Measurements from ENCODE around the gene ATG5. TPM values are rescaled to one million over a fixed set of nuclear protein-coding genes. Genes with fewer than 3 reads are reported as not detected.

Gene ATG5
- total and polyA plus RNA-seq, 9 of the 15 experiments (the other 6 are each of a cell fraction or from before 2014, with no cell fraction given), result 29.0 to 80.0 (median 53.2) TPM

DNA sequence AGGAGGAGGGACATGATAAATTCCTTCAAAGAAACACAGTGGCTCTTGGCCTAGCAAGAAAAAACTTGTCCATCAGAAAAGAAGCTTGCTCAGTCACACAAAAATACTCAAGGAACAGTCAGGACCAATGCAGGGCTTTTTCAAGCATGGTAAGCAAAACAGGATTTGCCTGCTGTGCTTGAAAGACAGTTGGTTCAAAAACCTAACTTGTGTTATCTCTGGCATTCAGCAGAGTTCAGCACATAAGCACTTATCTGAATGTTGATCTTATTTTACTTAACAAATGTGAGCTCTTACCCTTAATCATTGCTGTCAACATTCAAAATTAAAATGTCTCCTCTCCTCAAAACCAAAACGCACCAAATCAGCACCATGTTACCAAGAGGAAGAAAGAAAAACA is 38.3 kb downstream of the ATG5 start (continued):
- peak; percentile 41; the same call in 1 of the 2 replicates for TF ChIP-seq SMARCA4 (IDR thresholded peaks at IDR 0.05)
- TF ChIP-seq ARID1B (IDR thresholded peaks at IDR 0.05), result peak; percentile 61
- no peak for TF ChIP-seq PHTF2 (CRISPR knock-in tag; IDR thresholded peaks at IDR 0.05)
- TF ChIP-seq, protein P1, sequence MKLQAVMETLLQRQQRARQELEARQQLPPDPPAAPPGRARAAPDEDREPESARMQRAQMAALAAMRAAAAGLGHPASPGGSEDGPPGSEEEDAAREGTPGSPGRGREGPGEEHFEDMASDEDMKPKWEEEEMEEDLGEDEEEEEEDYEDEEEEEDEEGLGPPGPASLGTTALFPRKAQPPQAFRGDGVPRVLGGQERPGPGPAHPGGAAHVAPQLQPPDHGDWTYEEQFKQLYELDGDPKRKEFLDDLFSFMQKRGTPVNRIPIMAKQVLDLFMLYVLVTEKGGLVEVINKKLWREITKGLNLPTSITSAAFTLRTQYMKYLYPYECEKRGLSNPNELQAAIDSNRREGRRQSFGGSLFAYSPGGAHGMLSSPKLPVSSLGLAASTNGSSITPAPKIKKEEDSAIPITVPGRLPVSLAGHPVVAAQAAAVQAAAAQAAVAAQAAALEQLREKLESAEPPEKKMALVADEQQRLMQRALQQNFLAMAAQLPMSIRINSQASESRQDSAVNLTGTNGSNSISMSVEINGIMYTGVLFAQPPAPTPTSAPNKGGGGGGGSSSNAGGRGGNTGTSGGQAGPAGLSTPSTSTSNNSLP (IDR thresholded peaks at IDR 0.05; ENCODE audit: borderline replicate concordance, low read depth, low read length), result peak; percentile 44; the same call in 1 of the 2 replicates
- TF ChIP-seq C11orf30 (IDR thresholded peaks at IDR 0.05; ENCODE audit: low read depth), result 0 out of 2 replicates have a peak, but pooled peaks have one; percentile 4
- peak; percentile 57; the same call in 1 of the 2 replicates for TF ChIP-seq TEAD4 (IDR thresholded peaks at IDR 0.05; ENCODE audit: low read length)
- no peak for TF ChIP-seq TEAD4 (CRISPR knock-in tag; IDR thresholded peaks at IDR 0.05; ENCODE audit: borderline replicate concordance)
- TF ChIP-seq KHSRP (IDR thresholded peaks at IDR 0.05), result no peak
- TF ChIP-seq FOXA3 (CRISPR knock-in tag; conservative IDR thresholded peaks at IDR 0.05 in 1 of 2, IDR thresholded peaks at IDR 0.05 in 1 of 2), result 0 out of 4 replicates have a peak, but pooled peaks of 1 of the 2 experiments have one; percentile 24

DNA sequence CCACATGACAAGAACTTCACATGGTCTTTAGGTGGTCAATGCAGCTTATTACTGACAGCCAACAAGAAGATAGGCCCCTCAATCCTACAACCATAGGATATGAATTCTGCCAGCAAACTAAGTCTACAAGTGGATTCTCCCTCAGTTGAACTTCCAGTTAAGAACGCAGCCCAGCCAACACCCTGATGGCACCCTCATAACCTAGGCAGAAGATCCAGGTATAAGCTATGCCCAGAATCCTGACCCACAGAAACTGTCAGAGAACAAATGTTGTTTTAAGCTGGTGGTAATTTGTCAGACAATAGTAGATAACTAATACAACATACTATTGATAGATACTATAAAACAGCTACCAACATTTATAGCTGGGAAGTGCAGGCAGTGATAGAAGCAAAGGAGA is 38.8 kb downstream of the ATG5 start:
- Histone ChIP-seq H3K36me3 (ENCODE audit: control insufficient read depth, insufficient read depth, low read length) (peaks cover 30% of the 10 kb centered on the region), H3K79me2 (ENCODE audit: control insufficient read depth, insufficient read depth, low read length) (peaks cover 70% of the 10 kb centered on the region), H3K4me1 (replicated peaks in 1 of 2; ENCODE audit: control insufficient read depth in 2 of 2, insufficient read depth in 2 of 2, low read length in 2 of 2) (peaks cover 0 to 6% of the 10 kb centered on the region in 2 experiments; a peak in 2 of 5 replicates), H3K9me1 (ENCODE audit: control insufficient read depth, insufficient read depth, low read length) (no peaks in the 10 kb centered on the region), H3K27me3 (ENCODE audit: control insufficient read depth in 2 of 2, insufficient read depth in 2 of 2, low read length in 2 of 2) (no peaks in the 10 kb centered on the region), H4K20me1 (replicated peaks; ENCODE audit: control insufficient read depth, insufficient read depth, low read length) (0 out of 2 replicates have a peak, but pooled peaks cover 11% of the 10 kb centered on the region), H3K4me3 (no peak overlapping the region), H3K4me2 (ENCODE audit: insufficient read depth, low read length) (no peak overlapping the region), H3K9me3 (replicated peaks; ENCODE audit: control insufficient read depth, insufficient read depth, low read depth, low read length) (peaks cover under 1% of the 10 kb centered on the region; the same call in 1 of the 2 replicates), H3K9ac (ENCODE audit: insufficient read depth in 1 of 2, low read depth in 2 of 2, low read length in 2 of 2) (no peak overlapping the region), H3K27ac (ENCODE audit: extremely low read depth, low read depth, low read length) (peak overlapping the region; percentile 32; the same call in 1 of the 3 replicates), H2AFZ (ENCODE audit: low read depth, low read length) (no peak overlapping the region)
- in situ Hi-C loops (cut with MboI) (no loop called here), intact Hi-C loops (cut with micrococcal nuclease) (no loop called here)
- POLR2A ChIA-PET, result interaction anchor here (0.6 to 1.6 kb wide), 3 partner anchors 10 to 34 kb away, joined by 3 to 6 read pairs (median 4); no protein-coding TSS in a partner anchor
- no TSS peak for BruUV-seq (replicated peaks)
- CTCF ChIA-PET (ENCODE audit: low intra/inter-chr PET ratio), result no interaction called here
- TF ChIP-seq GATAD2A (IDR thresholded peaks at IDR 0.05) (no peak), EP300 (IDR thresholded peaks at IDR 0.05; ENCODE audit: low read length) (no peak), NR1H2 (CRISPR knock-in tag; IDR thresholded peaks at IDR 0.05) (no peak), RFX7 (CRISPR knock-in tag; IDR thresholded peaks at IDR 0.05) (no peak)
- TF ChIP-seq, protein P2, sequence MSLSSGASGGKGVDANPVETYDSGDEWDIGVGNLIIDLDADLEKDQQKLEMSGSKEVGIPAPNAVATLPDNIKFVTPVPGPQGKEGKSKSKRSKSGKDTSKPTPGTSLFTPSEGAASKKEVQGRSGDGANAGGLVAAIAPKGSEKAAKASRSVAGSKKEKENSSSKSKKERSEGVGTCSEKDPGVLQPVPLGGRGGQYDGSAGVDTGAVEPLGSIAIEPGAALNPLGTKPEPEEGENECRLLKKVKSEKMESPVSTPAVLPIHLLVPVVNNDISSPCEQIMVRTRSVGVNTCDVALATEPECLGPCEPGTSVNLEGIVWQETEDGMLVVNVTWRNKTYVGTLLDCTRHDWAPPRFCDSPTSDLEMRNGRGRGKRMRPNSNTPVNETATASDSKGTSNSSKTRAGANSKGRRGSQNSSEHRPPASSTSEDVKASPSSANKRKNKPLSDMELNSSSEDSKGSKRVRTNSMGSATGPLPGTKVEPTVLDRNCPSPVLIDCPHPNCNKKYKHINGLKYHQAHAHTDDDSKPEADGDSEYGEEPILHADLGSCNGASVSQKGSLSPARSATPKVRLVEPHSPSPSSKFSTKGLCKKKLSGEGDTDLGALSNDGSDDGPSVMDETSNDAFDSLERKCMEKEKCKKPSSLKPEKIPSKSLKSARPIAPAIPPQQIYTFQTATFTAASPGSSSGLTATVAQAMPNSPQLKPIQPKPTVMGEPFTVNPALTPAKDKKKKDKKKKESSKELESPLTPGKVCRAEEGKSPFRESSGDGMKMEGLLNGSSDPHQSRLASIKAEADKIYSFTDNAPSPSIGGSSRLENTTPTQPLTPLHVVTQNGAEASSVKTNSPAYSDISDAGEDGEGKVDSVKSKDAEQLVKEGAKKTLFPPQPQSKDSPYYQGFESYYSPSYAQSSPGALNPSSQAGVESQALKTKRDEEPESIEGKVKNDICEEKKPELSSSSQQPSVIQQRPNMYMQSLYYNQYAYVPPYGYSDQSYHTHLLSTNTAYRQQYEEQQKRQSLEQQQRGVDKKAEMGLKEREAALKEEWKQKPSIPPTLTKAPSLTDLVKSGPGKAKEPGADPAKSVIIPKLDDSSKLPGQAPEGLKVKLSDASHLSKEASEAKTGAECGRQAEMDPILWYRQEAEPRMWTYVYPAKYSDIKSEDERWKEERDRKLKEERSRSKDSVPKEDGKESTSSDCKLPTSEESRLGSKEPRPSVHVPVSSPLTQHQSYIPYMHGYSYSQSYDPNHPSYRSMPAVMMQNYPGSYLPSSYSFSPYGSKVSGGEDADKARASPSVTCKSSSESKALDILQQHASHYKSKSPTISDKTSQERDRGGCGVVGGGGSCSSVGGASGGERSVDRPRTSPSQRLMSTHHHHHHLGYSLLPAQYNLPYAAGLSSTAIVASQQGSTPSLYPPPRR (CRISPR knock-in tag; IDR thresholded peaks at IDR 0.05; ENCODE audit: borderline replicate concordance), result no peak
- WGBS (ENCODE audit: insufficient coverage, low coverage, missing lambda C conversion rate), result 90% methylated on average over 1 of the region's 1 CpG
- DNase-seq (ENCODE audit: extremely low read depth in 1 of 4, low spot score in 3 of 4) (no peak), FAIRE-seq (no peak), ATAC-seq (no peak)

Measured in K562 (cell line).